Fibroblast of peridontal ligament (primary cell): ENCODE results near the gene UQCRH.

Experiments used
- DNase-seq: peaks from one replicate; pipeline ENCODE4 v3.0.0-alpha.2; 2010; ENCODE audit errors: extremely low read depth

The UQCRH gene

GRCh38 chr1:46303038-46303871 is at the start of gene UQCRH, which contains the start of gene LRRC41:
Gene UQCRH (plus strand): TSS chr1:46303698. CDS start chr1:46303767, 69 bp downstream.
Gene LRRC41 (minus strand): TSS chr1:46303616. CDS start chr1:46303322, 294 bp downstream.
- peak; percentile 98 for DNase-seq

GRCh38 chr1:46254668-46255067 is 48.8 kb upstream of the UQCRH start:
- no peak for DNase-seq

- no peak for DNase-seq
These were observed 47.0 kb upstream of the UQCRH start for GRCh38 chr1:46256523-46256922.

- no peak for DNase-seq
These were observed 41.0 kb upstream of the UQCRH start for GRCh38 chr1:46262508-46262907.

GRCh38 chr1:46263146-46263545 is 40.4 kb upstream of the UQCRH start:
- no peak for DNase-seq

- no peak for DNase-seq
These were observed 34.9 kb upstream of the UQCRH start for GRCh38 chr1:46268578-46268977.

- no peak for DNase-seq
These were observed 29.1 kb upstream of the UQCRH start for GRCh38 chr1:46274225-46275029.

GRCh38 chr1:46275030-46275337 is 28.5 kb upstream of the UQCRH start:
- DNase-seq, result no peak

- no peak for DNase-seq
These were observed 25.7 kb upstream of the UQCRH start for GRCh38 chr1:46277658-46278373.

GRCh38 chr1:46278807-46279206 is 24.7 kb upstream of the UQCRH start:
- DNase-seq, result peak; percentile 19

GRCh38 chr1:46280092-46280491 is 23.4 kb upstream of the UQCRH start:
- no peak for DNase-seq

GRCh38 chr1:46281021-46281420 is 22.5 kb upstream of the UQCRH start:
- no peak for DNase-seq

- no peak for DNase-seq
These were observed 19.4 kb upstream of the UQCRH start for GRCh38 chr1:46284058-46284457.

GRCh38 chr1:46284597-46285564 is 18.6 kb upstream of the UQCRH start:
- DNase-seq, result peak; percentile 49

- no peak for DNase-seq
These were observed 17.6 kb upstream of the UQCRH start for GRCh38 chr1:46285730-46286477.

- peak; percentile 28 for DNase-seq
These were observed 14.9 kb upstream of the UQCRH start for GRCh38 chr1:46288485-46289133.

GRCh38 chr1:46289134-46289494 is 14.4 kb upstream of the UQCRH start:
- DNase-seq, result no peak

GRCh38 chr1:46289976-46290375 is 13.5 kb upstream of the UQCRH start:
- peak; percentile 26 for DNase-seq

- no peak for DNase-seq
These were observed 8.2 kb upstream of the UQCRH start for GRCh38 chr1:46295306-46295705.

- no peak for DNase-seq
These were observed 5.1 kb upstream of the UQCRH start for GRCh38 chr1:46298387-46298786.
